Measurements from ENCODE around the gene C4B. TPM values are rescaled to one million over a fixed set of nuclear protein-coding genes. Genes with fewer than 3 reads are reported as not detected.
"Not testable (repeated sequence)": the region's sequence is repeated elsewhere in the genome, so short reads cannot be mapped to it uniquely, and the experiment has no call there.

Gene C4B
- total RNA-seq, 1 experiment from 2014 or later: 7.7 TPM

- H3K27me3 Mint-ChIP-seq (ENCODE audit: insufficient read depth, unreplicated experiment): no peaks in the 10 kb centered on the region
- H3K4me3 Mint-ChIP-seq (ENCODE audit: unreplicated experiment): no peak overlapping the region
- TF ChIP-seq CTCF (IDR thresholded peaks at IDR 0.05; ENCODE audit: unreplicated experiment): no peak
- H3K4me1 Mint-ChIP-seq (ENCODE audit: insufficient read depth, unreplicated experiment): peaks cover 10% of the 10 kb centered on the region
- H3K9me3 Mint-ChIP-seq (ENCODE audit: unreplicated experiment): no peaks in the 10 kb centered on the region
- ChIA-PET CTCF (interaction anchor here (0.6 to 1.9 kb wide), 12 partner anchors 11 to 498 kb away, joined by 3 to 12 read pairs (median 4); partner anchors contain the start of gene FKBPL), POLR2A (interaction anchor here (1.2 kb wide), 1 partner anchor 75 kb away, joined by 3 read pairs; the partner anchor contains the start of gene DXO)
- intact Hi-C loops (cut with micrococcal nuclease): no loop called here
- no peak overlapping the region for H3K27ac Mint-ChIP-seq (ENCODE audit: low read depth, unreplicated experiment)
- H3K36me3 Mint-ChIP-seq (ENCODE audit: insufficient read depth, unreplicated experiment): no peaks in the 10 kb centered on the region
- no TSS peak for BruUV-seq (replicated peaks)
- peak; percentile 43 for DNase-seq (ENCODE audit: unreplicated experiment)
Measured at GRCh38 chr6:32047084-32047478, 32.5 kb downstream of the C4B start.

- POLR2A ChIA-PET: interaction anchor here (1.2 kb wide), 1 partner anchor 75 kb away, joined by 3 read pairs; the partner anchor contains the start of gene DXO
- H3K27me3 Mint-ChIP-seq (ENCODE audit: insufficient read depth, unreplicated experiment): no peaks in the 10 kb centered on the region
- intact Hi-C loops (cut with micrococcal nuclease): no loop called here
- CTCF ChIA-PET: interaction anchor here (0.6 to 1.9 kb wide), 19 partner anchors 10 to 1488 kb away, joined by 3 to 12 read pairs (median 4); partner anchors contain the start of gene ATF6B
- H3K4me3 Mint-ChIP-seq (ENCODE audit: unreplicated experiment): no peak overlapping the region
- H3K27ac Mint-ChIP-seq (ENCODE audit: low read depth, unreplicated experiment): no peak overlapping the region
- H3K9me3 Mint-ChIP-seq (ENCODE audit: unreplicated experiment): no peaks in the 10 kb centered on the region
- no peaks in the 10 kb centered on the region for H3K36me3 Mint-ChIP-seq (ENCODE audit: insufficient read depth, unreplicated experiment)
- no peak for DNase-seq (ENCODE audit: unreplicated experiment)
- H3K4me1 Mint-ChIP-seq (ENCODE audit: insufficient read depth, unreplicated experiment): peaks cover 10% of the 10 kb centered on the region
- no TSS peak for BruUV-seq (replicated peaks)
- TF ChIP-seq CTCF (IDR thresholded peaks at IDR 0.05; ENCODE audit: unreplicated experiment): no peak
Measured at GRCh38 chr6:32047539-32047854, 32.9 kb downstream of the C4B start.

- CTCF ChIA-PET: interaction anchor here (0.5 to 1.9 kb wide), 21 partner anchors 10 to 1488 kb away, joined by 3 to 12 read pairs (median 4); partner anchors contain the start of gene ATF6B
Measured at GRCh38 chr6:32047855-32048766, 33.5 kb downstream of the C4B start.

GRCh38 chr6:32049149-32049548, 34.6 kb downstream of the C4B start:
- H3K27me3 Mint-ChIP-seq (ENCODE audit: insufficient read depth, unreplicated experiment); BruUV-seq (replicated peaks); H3K36me3 Mint-ChIP-seq (ENCODE audit: insufficient read depth, unreplicated experiment); H3K9me3 Mint-ChIP-seq (ENCODE audit: unreplicated experiment); DNase-seq (ENCODE audit: unreplicated experiment); H3K4me1 Mint-ChIP-seq (ENCODE audit: insufficient read depth, unreplicated experiment); H3K27ac Mint-ChIP-seq (ENCODE audit: low read depth, unreplicated experiment); H3K4me3 Mint-ChIP-seq (ENCODE audit: unreplicated experiment): not testable (repeated sequence)
- intact Hi-C loops (cut with micrococcal nuclease): loop anchor here (2.0 kb wide), 1 partner anchor 66 kb away; no protein-coding TSS in a partner anchor
- ChIA-PET POLR2A (interaction anchor here (0.6 kb wide), 2 partner anchors 27 to 649 kb away, joined by 3 to 5 read pairs; no protein-coding TSS in a partner anchor), CTCF (interaction anchor here (0.6 to 1.7 kb wide), 9 partner anchors 11 to 308 kb away, joined by 3 to 9 read pairs (median 5); partner anchors contain the start of gene ATF6B)

More at GRCh38 chr6:32047855-32048766, 33.5 kb downstream of the C4B start:
- Mint-ChIP-seq H3K27ac (ENCODE audit: low read depth, unreplicated experiment) (no peak overlapping the region), H3K36me3 (ENCODE audit: insufficient read depth, unreplicated experiment) (no peaks in the 10 kb centered on the region), H3K4me1 (ENCODE audit: insufficient read depth, unreplicated experiment) (peaks cover 10% of the 10 kb centered on the region), H3K4me3 (ENCODE audit: unreplicated experiment) (no peak overlapping the region), H3K9me3 (ENCODE audit: unreplicated experiment) (no peaks in the 10 kb centered on the region), H3K27me3 (ENCODE audit: insufficient read depth, unreplicated experiment) (no peaks in the 10 kb centered on the region)
- peak; percentile 84 for TF ChIP-seq CTCF (IDR thresholded peaks at IDR 0.05; ENCODE audit: unreplicated experiment)
- peak; percentile 61 for DNase-seq (ENCODE audit: unreplicated experiment)
- intact Hi-C loops (cut with micrococcal nuclease): loop anchor here (2.0 kb wide), 1 partner anchor 67 kb away; no protein-coding TSS in a partner anchor
- BruUV-seq (replicated peaks): no TSS peak
- POLR2A ChIA-PET: interaction anchor here (1.2 kb wide), 1 partner anchor 76 kb away, joined by 3 read pairs; the partner anchor contains the start of gene DXO

- H3K27me3 Mint-ChIP-seq (ENCODE audit: insufficient read depth, unreplicated experiment); POLR2A ChIA-PET; DNase-seq (ENCODE audit: unreplicated experiment); H3K36me3 Mint-ChIP-seq (ENCODE audit: insufficient read depth, unreplicated experiment); H3K9me3 Mint-ChIP-seq (ENCODE audit: unreplicated experiment); BruUV-seq (replicated peaks); H3K27ac Mint-ChIP-seq (ENCODE audit: low read depth, unreplicated experiment); H3K4me3 Mint-ChIP-seq (ENCODE audit: unreplicated experiment); H3K4me1 Mint-ChIP-seq (ENCODE audit: insufficient read depth, unreplicated experiment): not testable (repeated sequence)
- intact Hi-C loops (cut with micrococcal nuclease): loop anchor here (2.0 kb wide), 1 partner anchor 65 kb away; no protein-coding TSS in a partner anchor
- CTCF ChIA-PET: interaction anchor here (0.6 to 1.4 kb wide), 3 partner anchors 14 to 26 kb away, joined by 3 to 7 read pairs (median 3); no protein-coding TSS in a partner anchor
Measured at GRCh38 chr6:32049736-32050135, 35.1 kb downstream of the C4B start.
